Ovary (tissue), 3 donors: ENCODE data around the gene MYO5C.

ENCODE experiments used
- EP300 ChIP-seq: sonication (generic); formaldehyde crosslinking; IDR thresholded peaks from one replicate; pipeline ENCODE4 v1.6.1; 2017; ENCODE audit warnings: antibody characterized with exemption
- POLR2A ChIP-seq: fragments of 450-650 bp; IDR thresholded peaks from one replicate; pipeline ENCODE4 v1.6.1; 2017; ENCODE audit warnings: antibody characterized with exemption, mild to moderate bottlenecking, moderate library complexity
- TF ChIP-seq, protein P1 (sequence below), 3 donors: fragments of 450-650 bp in 2 of 3; fragments of 200-600 bp in 1 of 3; IDR thresholded peaks; one replicate each; pipeline versions ENCODE4 v1.5.1 to v1.8.0; 2016 to 2022; ENCODE audit warnings: antibody characterized with exemption in 3 of 3, mild to moderate bottlenecking in 1 of 3
- donor health status: DM: no; HTN: no; CAD: no.

- TF ChIP-seq EP300: no peak
- TF ChIP-seq, protein P1, sequence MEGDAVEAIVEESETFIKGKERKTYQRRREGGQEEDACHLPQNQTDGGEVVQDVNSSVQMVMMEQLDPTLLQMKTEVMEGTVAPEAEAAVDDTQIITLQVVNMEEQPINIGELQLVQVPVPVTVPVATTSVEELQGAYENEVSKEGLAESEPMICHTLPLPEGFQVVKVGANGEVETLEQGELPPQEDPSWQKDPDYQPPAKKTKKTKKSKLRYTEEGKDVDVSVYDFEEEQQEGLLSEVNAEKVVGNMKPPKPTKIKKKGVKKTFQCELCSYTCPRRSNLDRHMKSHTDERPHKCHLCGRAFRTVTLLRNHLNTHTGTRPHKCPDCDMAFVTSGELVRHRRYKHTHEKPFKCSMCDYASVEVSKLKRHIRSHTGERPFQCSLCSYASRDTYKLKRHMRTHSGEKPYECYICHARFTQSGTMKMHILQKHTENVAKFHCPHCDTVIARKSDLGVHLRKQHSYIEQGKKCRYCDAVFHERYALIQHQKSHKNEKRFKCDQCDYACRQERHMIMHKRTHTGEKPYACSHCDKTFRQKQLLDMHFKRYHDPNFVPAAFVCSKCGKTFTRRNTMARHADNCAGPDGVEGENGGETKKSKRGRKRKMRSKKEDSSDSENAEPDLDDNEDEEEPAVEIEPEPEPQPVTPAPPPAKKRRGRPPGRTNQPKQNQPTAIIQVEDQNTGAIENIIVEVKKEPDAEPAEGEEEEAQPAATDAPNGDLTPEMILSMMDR (IDR thresholded peaks at IDR 0.05): no peak
- TF ChIP-seq POLR2A: no peak
Measured at GRCh38 chr15:52148403-52148802, 147.2 kb downstream of the MYO5C start.
